Measurements from ENCODE around the gene RIT1.
A peak's percentile ranks its signal among the peaks of the same experiment; 100 is the strongest.

Gene RIT1

GRCh38 chr1:155950829-155951228 lies 39.7 kb upstream of the RIT1 start:
- no peak overlapping the region for H3K27ac ChIP-seq (ENCODE audit: insufficient read depth in 1 of 2, low read depth in 1 of 2, low read length in 2 of 2, poor library complexity in 1 of 2, severe bottlenecking in 2 of 2)
- ChIA-PET CTCF (interaction anchor here (1.2 to 4.0 kb wide), 4 partner anchors 12 to 114 kb away, joined by 3 to 18 read pairs (median 5); no protein-coding TSS in a partner anchor), POLR2A (no interaction called here)
- no peaks in the 10 kb centered on the region for H3K9me3 ChIP-seq (ENCODE audit: control extremely low read depth in 1 of 5, control insufficient read depth in 4 of 5, insufficient read depth in 2 of 5, low read depth in 1 of 5, low read length in 4 of 5)
- H3K4me1 ChIP-seq (ENCODE audit: control extremely low read depth in 1 of 4, control insufficient read depth in 4 of 4, insufficient read depth in 4 of 4, low read length in 3 of 4): peaks cover 2 to 16% (median 15%) of the 10 kb centered on the region in 4 experiments
- peaks cover 16 to 88% (median 73%) of the 10 kb centered on the region in 4 experiments for H3K36me3 ChIP-seq (ENCODE audit: control insufficient read depth in 4 of 4, insufficient read depth in 4 of 4, low read length in 3 of 4)
- no peak for DNase-seq
- H3K27me3 ChIP-seq (replicated peaks in 2 of 5; ENCODE audit: control insufficient read depth in 4 of 5, insufficient read depth in 5 of 5, low read length in 4 of 5): no peaks in the 10 kb centered on the region
- H3K4me3 ChIP-seq (ENCODE audit: control insufficient read depth in 1 of 7, extremely low read depth in 1 of 7, insufficient read depth in 4 of 7, low read depth in 2 of 7, low read length in 6 of 7): no peak overlapping the region
- 97% methylated on average over 23 of the region's 27 CpGs for WGBS (ENCODE audit: insufficient coverage)

- H3K36me3 ChIP-seq (ENCODE audit: control insufficient read depth in 4 of 4, insufficient read depth in 4 of 4, low read length in 3 of 4): peaks cover 6 to 64% (median 58%) of the 10 kb centered on the region in 4 experiments
- CTCF ChIA-PET: interaction anchor here (1.1 to 3.2 kb wide), 7 partner anchors 10 to 42 kb away, joined by 3 to 18 read pairs (median 4); partner anchors contain the start of gene ARHGEF2
- peak overlapping the region in 1 of 2 experiments; percentile 58 for H3K27ac ChIP-seq (ENCODE audit: insufficient read depth in 1 of 2, low read depth in 1 of 2, low read length in 2 of 2, poor library complexity in 1 of 2, severe bottlenecking in 2 of 2)
- H3K4me3 ChIP-seq (ENCODE audit: control insufficient read depth in 1 of 7, extremely low read depth in 1 of 7, insufficient read depth in 4 of 7, low read depth in 2 of 7, low read length in 6 of 7): no peak overlapping the region
- H3K27me3 ChIP-seq (replicated peaks in 2 of 5; ENCODE audit: control insufficient read depth in 4 of 5, insufficient read depth in 5 of 5, low read length in 4 of 5): no peaks in the 10 kb centered on the region
- 99% methylated on average over 7 of the region's 8 CpGs for WGBS (ENCODE audit: insufficient coverage)
- no peaks in the 10 kb centered on the region for H3K9me3 ChIP-seq (ENCODE audit: control extremely low read depth in 1 of 5, control insufficient read depth in 4 of 5, insufficient read depth in 2 of 5, low read depth in 1 of 5, low read length in 4 of 5)
- H3K4me1 ChIP-seq (ENCODE audit: control extremely low read depth in 1 of 4, control insufficient read depth in 4 of 4, insufficient read depth in 4 of 4, low read length in 3 of 4): peaks cover 2 to 31% (median 26%) of the 10 kb centered on the region in 4 experiments
- no peak for DNase-seq
- POLR2A ChIA-PET: interaction anchor here (0.8 kb wide), 1 partner anchor 30 kb away, joined by 3 read pairs; no protein-coding TSS in a partner anchor
These were observed 36.6 kb upstream of the RIT1 start for GRCh38 chr1:155947741-155948140.

DNA sequence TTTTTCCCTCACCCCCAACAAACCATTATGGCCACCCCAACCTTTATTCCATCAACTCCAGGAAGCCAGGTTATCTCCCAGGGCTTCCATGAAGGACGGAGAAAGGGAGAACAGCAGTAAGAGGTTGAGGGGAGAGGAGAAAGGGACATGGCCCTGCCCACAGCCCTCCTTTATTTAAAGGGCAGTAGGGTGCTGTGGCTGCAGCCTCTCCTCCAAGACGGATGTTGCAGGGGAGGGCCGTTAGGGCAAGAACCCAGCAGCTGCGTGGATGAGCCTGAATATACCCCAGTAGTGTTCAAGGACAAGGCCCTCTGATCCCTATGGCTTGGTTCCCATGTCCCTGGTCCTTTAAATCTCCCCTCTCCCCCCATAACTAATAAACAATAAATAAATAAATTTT lies 36.1 kb upstream of the RIT1 start:
- POLR2A ChIA-PET: no interaction called here
- Histone ChIP-seq H3K36me3 (ENCODE audit: control insufficient read depth in 4 of 4, insufficient read depth in 4 of 4, low read length in 3 of 4) (peaks cover 6 to 60% (median 53%) of the 10 kb centered on the region in 4 experiments), H3K27me3 (replicated peaks in 2 of 5; ENCODE audit: control insufficient read depth in 4 of 5, insufficient read depth in 5 of 5, low read length in 4 of 5) (no peaks in the 10 kb centered on the region), H3K4me3 (ENCODE audit: control insufficient read depth in 1 of 7, extremely low read depth in 1 of 7, insufficient read depth in 4 of 7, low read depth in 2 of 7, low read length in 6 of 7) (no peak overlapping the region), H3K27ac (ENCODE audit: insufficient read depth in 1 of 2, low read depth in 1 of 2, low read length in 2 of 2, poor library complexity in 1 of 2, severe bottlenecking in 2 of 2) (peak overlapping the region in 1 of 2 experiments; percentile 58), H3K9me3 (ENCODE audit: control extremely low read depth in 1 of 5, control insufficient read depth in 4 of 5, insufficient read depth in 2 of 5, low read depth in 1 of 5, low read length in 4 of 5) (no peaks in the 10 kb centered on the region), H3K4me1 (ENCODE audit: control extremely low read depth in 1 of 4, control insufficient read depth in 4 of 4, insufficient read depth in 4 of 4, low read length in 3 of 4) (peaks cover 2 to 32% (median 26%) of the 10 kb centered on the region in 4 experiments)
- CTCF ChIA-PET: interaction anchor here (2.1 to 3.2 kb wide), 3 partner anchors 9 to 43 kb away, joined by 6 to 18 read pairs (median 14); partner anchors contain the start of gene ARHGEF2
- no peak for DNase-seq
- WGBS (ENCODE audit: insufficient coverage): 100% methylated on average over 1 of the region's 4 CpGs

- Histone ChIP-seq H3K4me1 (ENCODE audit: control extremely low read depth in 1 of 4, control insufficient read depth in 4 of 4, insufficient read depth in 4 of 4, low read length in 3 of 4) (peaks cover 2 to 38% (median 29%) of the 10 kb centered on the region in 4 experiments), H3K9me3 (ENCODE audit: control extremely low read depth in 1 of 5, control insufficient read depth in 4 of 5, insufficient read depth in 2 of 5, low read depth in 1 of 5, low read length in 4 of 5) (no peaks in the 10 kb centered on the region), H3K4me3 (ENCODE audit: control insufficient read depth in 1 of 7, extremely low read depth in 1 of 7, insufficient read depth in 4 of 7, low read depth in 2 of 7, low read length in 6 of 7) (peak overlapping the region in 1 of 7 experiments; percentile 25), H3K27ac (ENCODE audit: insufficient read depth in 1 of 2, low read depth in 1 of 2, low read length in 2 of 2, poor library complexity in 1 of 2, severe bottlenecking in 2 of 2) (peak overlapping the region in 1 of 2 experiments; percentile 61), H3K36me3 (ENCODE audit: control insufficient read depth in 4 of 4, insufficient read depth in 4 of 4, low read length in 3 of 4) (peaks cover 6 to 54% (median 48%) of the 10 kb centered on the region in 4 experiments), H3K27me3 (replicated peaks in 2 of 5; ENCODE audit: control insufficient read depth in 4 of 5, insufficient read depth in 5 of 5, low read length in 4 of 5) (no peaks in the 10 kb centered on the region)
- CTCF ChIA-PET: interaction anchor here (0.8 to 4.1 kb wide), 6 partner anchors 9 to 43 kb away, joined by 3 to 15 read pairs (median 4); partner anchors contain the start of genes ARHGEF2 and KHDC4
- 94% methylated on average over 3 of the region's 8 CpGs for WGBS (ENCODE audit: insufficient coverage)
- no peak for DNase-seq
- POLR2A ChIA-PET: interaction anchor here (1.0 kb wide), 1 partner anchor 32 kb away, joined by 3 read pairs; the partner anchor contains the start of gene ARHGEF2
These were observed 35.6 kb upstream of the RIT1 start for GRCh38 chr1:155946633-155947219.

DNA sequence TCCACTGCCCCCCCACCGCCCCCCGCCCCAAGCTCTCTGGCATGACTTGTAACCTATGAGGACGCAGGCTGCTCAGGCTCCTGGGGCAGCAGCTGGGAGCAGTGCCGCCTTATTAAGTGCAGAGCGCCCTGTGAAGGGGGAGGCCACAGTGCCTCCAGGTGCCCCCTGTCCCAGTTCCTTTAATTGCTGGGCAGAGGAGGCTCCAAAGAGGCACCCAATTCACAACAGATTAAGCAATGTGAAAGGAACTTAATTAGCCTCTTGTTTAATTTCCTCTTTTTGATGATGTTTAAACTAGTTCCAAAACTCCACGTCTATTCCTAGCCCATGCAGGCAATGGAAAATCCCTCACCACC lies 33.3 kb upstream of the RIT1 start:
- Histone ChIP-seq H3K27ac (ENCODE audit: insufficient read depth in 1 of 2, low read depth in 1 of 2, low read length in 2 of 2, poor library complexity in 1 of 2, severe bottlenecking in 2 of 2) (no peak overlapping the region), H3K36me3 (ENCODE audit: control insufficient read depth in 4 of 4, insufficient read depth in 4 of 4, low read length in 3 of 4) (peaks cover 2 to 34% (median 28%) of the 10 kb centered on the region in 4 experiments), H3K27me3 (replicated peaks in 2 of 5; ENCODE audit: control insufficient read depth in 4 of 5, insufficient read depth in 5 of 5, low read length in 4 of 5) (no peaks in the 10 kb centered on the region), H3K4me1 (ENCODE audit: control extremely low read depth in 1 of 4, control insufficient read depth in 4 of 4, insufficient read depth in 4 of 4, low read length in 3 of 4) (peaks cover 7 to 58% (median 49%) of the 10 kb centered on the region in 4 experiments), H3K9me3 (ENCODE audit: control extremely low read depth in 1 of 5, control insufficient read depth in 4 of 5, insufficient read depth in 2 of 5, low read depth in 1 of 5, low read length in 4 of 5) (no peaks in the 10 kb centered on the region), H3K4me3 (ENCODE audit: control insufficient read depth in 1 of 7, extremely low read depth in 1 of 7, insufficient read depth in 4 of 7, low read depth in 2 of 7, low read length in 6 of 7) (no peak overlapping the region)
- ChIA-PET CTCF (interaction anchor here (0.9 to 4.1 kb wide), 5 partner anchors 12 to 45 kb away, joined by 3 to 19 read pairs (median 4); partner anchors contain the start of gene ARHGEF2), POLR2A (no interaction called here)
- 52% methylated on average over 4 of the region's 6 CpGs for WGBS (ENCODE audit: insufficient coverage)
- DNase-seq: peak in 2 of 3 donors; percentile 34 to 40

GRCh38 chr1:155942578-155943141 lies 31.5 kb upstream of the RIT1 start:
- Histone ChIP-seq H3K9me3 (ENCODE audit: control extremely low read depth in 1 of 5, control insufficient read depth in 4 of 5, insufficient read depth in 2 of 5, low read depth in 1 of 5, low read length in 4 of 5) (no peaks in the 10 kb centered on the region), H3K4me3 (ENCODE audit: control insufficient read depth in 1 of 7, extremely low read depth in 1 of 7, insufficient read depth in 4 of 7, low read depth in 2 of 7, low read length in 6 of 7) (no peak overlapping the region), H3K36me3 (ENCODE audit: control insufficient read depth in 4 of 4, insufficient read depth in 4 of 4, low read length in 3 of 4) (peaks cover 2 to 22% (median 18%) of the 10 kb centered on the region in 4 experiments), H3K27ac (ENCODE audit: insufficient read depth in 1 of 2, low read depth in 1 of 2, low read length in 2 of 2, poor library complexity in 1 of 2, severe bottlenecking in 2 of 2) (no peak overlapping the region), H3K27me3 (replicated peaks in 2 of 5; ENCODE audit: control insufficient read depth in 4 of 5, insufficient read depth in 5 of 5, low read length in 4 of 5) (no peaks in the 10 kb centered on the region), H3K4me1 (ENCODE audit: control extremely low read depth in 1 of 4, control insufficient read depth in 4 of 4, insufficient read depth in 4 of 4, low read length in 3 of 4) (peaks cover 7 to 58% (median 48%) of the 10 kb centered on the region in 4 experiments)
- CTCF ChIA-PET: interaction anchor here (1.0 to 4.1 kb wide), 8 partner anchors 9 to 123 kb away, joined by 3 to 19 read pairs (median 4); partner anchors contain the start of gene ARHGEF2
- no peak for DNase-seq
- 93% methylated on average over 9 of the region's 11 CpGs for WGBS (ENCODE audit: insufficient coverage)
- POLR2A ChIA-PET: no interaction called here
